GM19328 (cell line): ENCODE results near the gene PPIC.
A peak's percentile ranks its signal among the peaks of the same experiment; 100 is the strongest.

Source experiments
- ATAC-seq: cut with Tn5 transposase; IDR thresholded peaks from one replicate; pipeline ENCODE4 v1.9.1; 2021; ENCODE audit warnings: mild to moderate bottlenecking, moderate library complexity; ENCODE audit not compliant: unreplicated experiment

The PPIC gene

DNA sequence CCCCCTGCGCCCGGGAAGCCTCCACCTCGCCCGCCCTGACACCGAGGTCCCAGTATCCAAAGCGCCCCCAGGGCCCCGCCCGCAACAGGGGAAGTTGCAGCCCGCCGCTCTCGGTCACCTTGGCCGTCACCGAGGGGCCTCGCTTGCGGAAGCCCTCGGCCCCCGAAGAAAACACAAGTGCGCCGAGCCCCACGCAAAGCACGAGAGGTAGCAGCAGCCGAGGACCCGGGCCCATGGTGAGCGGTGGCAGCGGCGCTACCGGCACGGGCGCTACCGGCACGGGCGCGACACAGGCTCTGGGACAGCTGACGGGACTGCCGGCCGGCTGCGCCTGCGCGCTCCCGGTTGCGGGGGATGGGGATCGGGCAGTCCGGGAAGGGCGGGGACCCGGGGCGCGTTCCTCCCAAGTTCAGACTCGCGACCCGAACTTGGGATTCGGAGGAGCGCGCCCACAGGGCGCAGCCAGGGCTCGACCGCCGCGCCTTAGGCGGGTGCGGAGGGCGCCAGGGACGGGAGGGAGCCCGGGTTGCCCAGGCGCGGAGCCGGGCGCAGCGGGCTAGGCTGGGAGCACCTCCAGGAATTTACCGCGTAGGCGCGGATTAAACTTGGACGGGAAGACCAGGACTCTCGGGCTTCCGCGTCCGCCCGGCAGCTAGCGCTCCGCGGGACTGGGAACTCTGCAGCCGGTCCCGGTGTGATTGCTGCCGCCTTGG, at the start of gene PPIC:
PPIC (minus strand) TSS at position 335 of the 713 bp plus-strand sequence; CDS start at position 235, 100 bp downstream.
- peak; percentile 48 for ATAC-seq

DNA sequence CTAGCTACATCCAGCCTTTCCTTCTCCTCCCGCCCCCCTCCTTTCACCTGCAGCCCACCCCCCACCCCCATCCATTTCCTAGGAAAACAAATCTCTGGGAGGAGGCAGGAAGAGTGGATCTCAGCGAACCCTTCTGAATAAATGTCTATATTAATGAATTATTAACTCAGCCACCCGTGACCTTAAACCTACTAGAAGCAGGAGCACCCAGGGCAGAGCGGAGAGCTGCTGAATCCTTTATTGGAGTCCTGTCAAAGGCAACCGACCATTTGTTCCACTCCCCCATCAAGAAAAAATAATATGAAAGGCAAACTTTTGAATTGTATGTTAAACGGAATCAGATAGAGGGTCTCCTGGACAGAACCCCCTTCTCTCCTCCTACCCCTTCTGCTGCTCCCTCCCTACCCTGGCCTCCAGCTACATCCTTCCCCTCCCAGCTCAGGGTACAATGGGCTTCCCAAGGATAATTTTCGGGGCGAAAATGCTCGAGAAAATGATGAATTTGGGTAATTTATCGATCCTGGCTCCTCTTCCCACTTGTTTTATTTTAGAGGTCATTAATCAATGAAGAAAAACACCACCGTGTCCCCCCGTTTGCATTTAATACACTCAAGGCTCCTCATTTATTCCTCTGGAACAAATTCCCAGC, 49.2 kb upstream of the PPIC start:
- ATAC-seq = no peak

GRCh38 chr5:123084730-123085605, 48.4 kb upstream of the PPIC start:
- no peak for ATAC-seq

DNA sequence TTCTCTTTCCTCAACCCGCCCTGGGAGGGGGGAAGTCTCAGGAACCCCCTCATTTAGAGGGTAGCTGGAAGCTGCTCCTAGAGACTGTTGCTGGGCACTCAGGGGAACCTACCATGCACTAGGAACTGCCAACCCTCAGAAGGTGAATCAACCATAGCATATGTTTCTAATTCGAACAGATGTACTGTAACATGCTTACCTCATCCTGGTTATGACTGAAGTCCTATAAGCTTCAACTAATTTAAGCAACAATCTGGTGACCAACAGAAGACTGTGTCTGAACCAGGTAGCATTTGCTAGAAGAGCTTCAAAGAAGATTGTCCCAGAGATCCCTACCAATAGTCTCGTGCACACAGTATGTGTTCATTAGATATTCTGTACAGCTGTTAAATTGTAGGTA, 46.8 kb upstream of the PPIC start:
- no peak for ATAC-seq

DNA sequence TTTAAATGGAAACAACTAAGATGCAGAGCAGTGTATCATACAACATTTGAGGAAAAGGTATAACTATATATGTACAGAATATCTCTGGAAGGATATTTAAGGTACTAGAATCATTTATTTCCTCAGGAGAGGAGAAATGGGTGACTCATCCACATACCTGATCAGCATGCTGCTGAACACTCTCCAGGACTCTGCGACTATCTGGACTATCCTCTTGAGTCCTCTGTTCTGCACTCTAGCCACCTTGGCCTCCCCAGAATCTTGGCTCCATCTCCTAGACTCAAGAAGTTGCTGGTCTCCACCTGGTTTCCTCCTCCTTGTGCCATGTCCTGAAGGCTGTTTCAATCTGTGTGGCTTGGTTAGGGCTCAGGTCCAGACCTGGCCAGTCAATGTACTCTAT, 43.7 kb upstream of the PPIC start:
- no peak for ATAC-seq

DNA sequence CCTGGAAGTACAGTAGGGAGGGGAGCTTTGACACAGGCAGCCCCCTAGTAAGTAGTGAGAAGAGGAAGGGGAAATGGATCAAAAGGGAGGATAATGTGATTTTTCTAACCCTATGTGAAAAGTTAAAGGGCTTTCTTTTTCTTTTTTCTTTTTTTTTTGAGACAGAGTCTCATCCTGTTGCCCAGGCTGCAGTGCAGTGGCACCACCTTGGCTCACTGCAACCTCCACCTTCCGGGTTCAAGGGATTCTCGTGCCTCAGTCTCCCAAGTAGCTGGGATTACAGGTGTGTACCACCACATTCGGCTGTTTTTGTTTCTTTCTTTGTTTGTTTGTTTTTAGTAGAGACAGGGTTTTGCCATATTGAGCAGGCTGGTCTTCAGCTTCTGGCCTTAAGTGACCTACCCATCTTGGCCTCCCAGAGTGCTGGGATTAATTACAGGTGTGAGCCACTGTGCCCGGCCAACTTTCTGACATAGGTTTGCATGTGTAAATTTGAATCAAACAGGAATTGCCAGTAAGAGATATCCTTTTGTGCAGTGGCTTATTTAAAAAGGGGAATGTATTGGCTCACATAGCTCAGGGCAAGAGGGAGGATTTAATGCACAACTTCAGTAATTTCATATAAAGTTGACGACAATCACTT, 39.1 kb upstream of the PPIC start:
- ATAC-seq = no peak

DNA sequence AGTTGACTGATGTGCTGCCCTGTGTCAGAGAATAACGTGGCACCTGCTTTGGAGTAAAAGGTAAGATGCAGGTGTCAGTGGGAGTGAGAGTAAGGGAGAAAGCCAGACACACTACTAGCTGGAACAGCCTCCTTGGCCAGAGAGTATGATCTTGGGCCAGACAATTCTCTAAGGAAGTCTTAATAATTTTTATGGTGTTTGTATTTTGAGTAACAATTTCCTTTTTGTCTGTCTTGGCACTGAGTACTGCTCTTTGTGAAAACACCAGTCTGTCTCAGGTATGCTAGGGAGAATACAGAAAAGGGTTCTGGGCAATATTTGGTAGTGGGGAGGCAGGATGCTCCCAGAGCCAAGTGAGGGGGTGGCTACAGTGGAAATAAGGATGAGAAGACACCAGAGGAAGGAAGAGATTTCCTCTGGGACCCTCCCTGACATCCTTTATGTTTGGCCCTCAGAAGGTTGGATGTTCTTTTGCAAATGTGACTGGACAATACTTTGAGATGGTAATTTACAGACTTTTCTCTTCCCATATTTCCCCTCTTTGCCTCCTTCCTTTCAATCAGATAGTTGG, 31.9 kb upstream of the PPIC start:
- ATAC-seq = no peak

DNA sequence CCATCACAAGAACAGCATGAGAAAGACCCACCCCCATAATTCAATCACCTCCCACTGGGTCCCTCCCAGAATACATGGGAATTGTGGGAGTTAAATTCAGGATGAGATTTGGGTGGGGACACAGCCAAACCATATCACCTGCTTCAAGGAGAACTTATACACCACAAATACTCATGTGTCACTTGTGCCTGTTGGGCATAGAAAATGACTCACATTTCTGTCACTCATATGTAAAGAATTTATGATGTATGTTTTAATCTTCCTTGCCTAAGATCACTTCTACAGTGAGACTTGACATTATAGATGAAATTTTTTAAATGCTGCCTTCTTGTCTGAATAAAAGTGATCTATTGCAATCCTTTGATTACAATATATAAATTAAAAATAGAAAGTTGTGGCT, 29.5 kb upstream of the PPIC start:
- ATAC-seq = no peak

- no peak for ATAC-seq
Measured at GRCh38 chr5:123059455-123059854, 22.9 kb upstream of the PPIC start.

DNA sequence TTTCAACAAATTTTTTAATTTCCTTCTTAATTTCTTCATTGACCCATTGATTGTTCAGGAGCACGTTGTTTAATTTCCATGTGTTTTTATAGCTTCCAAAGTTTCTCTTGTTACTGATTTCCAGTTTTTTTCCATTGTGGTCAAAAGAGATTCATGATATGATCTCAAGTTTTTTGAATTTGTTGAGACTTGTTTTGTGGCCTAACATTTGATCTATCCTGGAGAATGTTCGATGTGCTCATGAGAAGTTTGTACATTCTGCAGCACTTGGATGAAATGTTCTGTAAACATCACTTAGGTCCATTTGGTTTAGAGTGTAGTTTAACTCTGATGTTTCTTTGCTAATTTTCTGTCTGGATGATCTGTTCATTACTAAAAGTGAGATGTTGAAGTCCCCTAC, 14.7 kb upstream of the PPIC start:
- ATAC-seq = no peak

DNA sequence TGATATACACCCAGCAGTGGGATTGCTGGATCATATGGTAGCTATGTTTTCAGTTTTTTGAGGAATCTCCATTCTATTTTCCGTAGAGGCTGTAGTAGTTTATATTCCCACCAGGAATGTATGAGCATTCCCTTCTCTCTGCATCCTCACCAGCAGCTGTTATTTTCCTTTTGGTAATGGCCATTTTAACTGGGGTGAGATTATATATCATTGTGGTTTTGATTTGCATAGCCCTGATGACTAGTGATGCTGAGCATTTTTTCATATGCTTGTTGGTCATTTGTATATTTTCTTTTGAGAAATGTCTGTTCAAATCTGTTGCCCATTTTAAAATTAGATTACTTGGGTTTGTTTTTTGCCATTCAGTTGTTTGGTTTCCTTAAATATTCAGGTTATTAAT, 11.2 kb upstream of the PPIC start:
- no peak for ATAC-seq

GRCh38 chr5:123046222-123046621, 9.7 kb upstream of the PPIC start:
- ATAC-seq = no peak

DNA sequence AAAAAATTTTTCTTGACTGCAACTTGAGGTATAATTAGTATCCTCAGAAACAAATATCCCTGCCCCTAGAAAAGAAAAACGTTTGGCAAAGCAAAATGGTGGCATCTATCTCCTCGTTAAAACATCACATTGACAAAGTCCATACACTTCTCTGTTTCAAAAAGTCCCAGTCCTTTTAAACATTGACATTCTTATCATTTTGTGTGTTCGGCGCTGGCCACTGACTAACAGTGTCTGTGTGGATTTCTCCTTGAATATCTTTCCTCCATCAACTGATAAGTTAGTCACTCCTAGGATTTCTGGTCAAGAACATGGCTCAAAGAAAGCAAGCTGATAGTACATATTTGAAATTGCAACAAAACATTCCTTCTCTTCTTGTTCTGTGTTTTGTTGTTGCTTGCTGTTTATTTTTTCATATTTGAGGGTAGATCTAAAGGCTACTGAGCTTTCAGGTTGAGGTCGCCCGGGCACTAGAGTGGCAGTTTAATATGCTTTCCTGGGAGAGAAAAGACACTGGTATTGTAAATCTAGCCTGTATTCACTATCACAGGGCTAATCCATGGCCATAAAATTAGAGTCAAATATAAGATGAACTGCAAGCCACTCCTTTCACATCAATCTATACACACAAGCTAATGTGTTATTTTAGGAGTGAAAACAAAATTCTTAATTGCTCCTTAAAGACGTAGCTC, 8.5 kb upstream of the PPIC start:
- no peak for ATAC-seq

- ATAC-seq = no peak
Measured at GRCh38 chr5:123039673-123040072, 3.1 kb upstream of the PPIC start.

DNA sequence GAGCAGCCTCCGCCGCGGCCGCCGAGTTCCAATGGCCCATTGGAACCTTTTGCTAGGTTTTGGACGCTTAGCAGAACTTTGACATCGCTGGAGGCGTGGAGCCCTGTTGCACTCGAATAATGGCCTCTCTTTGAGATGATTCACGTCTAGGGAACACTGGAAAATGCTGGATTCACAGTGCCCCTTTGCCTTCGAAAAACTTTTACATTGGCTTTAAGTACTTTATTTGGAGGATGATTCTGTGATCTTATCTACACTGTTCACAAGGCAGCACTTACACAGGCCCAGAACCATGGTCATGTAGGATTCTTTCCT, 536 bp upstream of the PPIC start:
- ATAC-seq = peak; percentile 12

DNA sequence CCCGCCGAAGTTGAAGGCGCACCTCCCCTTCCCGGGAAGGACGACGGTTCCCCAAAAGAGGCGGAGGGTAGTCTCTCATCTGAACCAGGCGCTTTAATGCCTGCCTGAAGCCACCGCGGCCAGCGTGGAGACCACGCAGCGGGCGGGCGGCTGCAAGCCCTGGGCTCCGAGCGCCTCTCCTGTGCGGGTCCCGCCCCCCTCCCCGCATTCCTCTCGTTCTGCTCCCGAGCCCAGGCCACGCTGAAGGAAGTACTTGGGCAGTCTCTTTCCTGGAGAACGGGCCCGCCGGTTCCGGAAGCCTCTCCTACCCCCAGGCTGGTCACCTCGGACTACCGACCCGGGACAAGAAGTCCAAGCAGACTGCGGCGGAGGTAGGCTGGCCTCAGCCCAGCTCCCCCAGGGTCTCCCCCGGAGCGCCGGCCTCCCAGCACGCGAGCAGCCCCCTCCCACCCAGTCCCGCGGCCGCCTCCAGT, 571 bp downstream of the PPIC start:
- peak; percentile 10 for ATAC-seq

DNA sequence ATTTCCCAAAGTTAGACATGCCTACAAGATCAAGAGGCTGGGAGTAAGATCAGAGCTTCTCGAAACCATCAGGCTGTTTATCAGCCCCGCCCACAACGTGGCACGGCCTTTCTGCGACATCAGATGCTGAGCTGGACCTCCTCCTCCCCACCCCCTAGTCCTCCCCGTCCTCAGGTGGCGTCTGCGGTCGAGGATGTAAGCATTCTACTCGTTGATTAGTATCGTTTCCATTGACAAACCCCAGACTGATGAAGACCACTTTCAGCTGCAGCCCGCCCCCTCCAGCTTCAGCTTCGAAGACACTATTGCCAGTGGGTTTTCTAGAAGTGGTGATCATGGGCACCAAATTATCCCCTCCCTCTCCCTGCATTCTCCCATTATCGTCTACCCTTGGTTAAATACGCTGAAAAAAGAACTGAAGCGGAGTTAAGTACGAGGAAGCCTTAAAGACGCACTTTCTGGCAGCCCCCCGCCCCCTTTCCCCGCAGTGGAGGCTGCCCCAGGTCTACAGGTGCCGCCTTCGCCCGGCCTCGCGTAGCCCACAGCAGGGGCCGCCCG, 1.1 kb downstream of the PPIC start:
- no peak for ATAC-seq

- ATAC-seq = no peak
Measured at GRCh38 chr5:123033157-123033671, 3.3 kb downstream of the PPIC start.

DNA sequence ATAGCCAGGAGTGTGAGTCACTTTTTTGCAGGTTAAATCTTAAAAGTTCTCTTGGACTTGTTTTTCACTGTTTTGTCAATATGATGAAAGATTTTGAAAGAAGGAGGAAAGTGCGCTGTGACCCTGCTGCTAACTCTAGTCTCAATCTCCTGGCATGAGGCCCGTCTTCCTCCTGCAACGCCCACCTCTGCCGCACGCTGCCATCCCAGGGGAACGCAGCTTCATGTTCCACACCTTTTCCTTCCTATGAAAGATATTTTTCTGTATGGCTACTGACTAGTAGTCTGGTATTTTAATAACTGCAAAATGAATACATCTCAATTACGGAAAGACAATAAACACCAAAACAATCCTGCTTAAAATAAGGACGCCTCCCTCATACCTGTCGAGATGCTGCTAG, 8.3 kb downstream of the PPIC start:
- ATAC-seq = no peak

- ATAC-seq = no peak
Measured at GRCh38 chr5:123014689-123015088, 21.8 kb downstream of the PPIC start.
